LNCAP (cell line): ENCODE measurements around the gene RGL1.

Experiments used
- CTCF ChIP-seq: fragments of 450-650 bp; IDR thresholded peaks from 2 replicates; pipeline ENCODE4 v1.5.1; 2017; ENCODE audit warnings: mild to moderate bottlenecking

The RGL1 gene

GRCh38 chr1:183898001-183898396 is 93.1 kb downstream of the RGL1 start:
- no peak for TF ChIP-seq CTCF

DNA sequence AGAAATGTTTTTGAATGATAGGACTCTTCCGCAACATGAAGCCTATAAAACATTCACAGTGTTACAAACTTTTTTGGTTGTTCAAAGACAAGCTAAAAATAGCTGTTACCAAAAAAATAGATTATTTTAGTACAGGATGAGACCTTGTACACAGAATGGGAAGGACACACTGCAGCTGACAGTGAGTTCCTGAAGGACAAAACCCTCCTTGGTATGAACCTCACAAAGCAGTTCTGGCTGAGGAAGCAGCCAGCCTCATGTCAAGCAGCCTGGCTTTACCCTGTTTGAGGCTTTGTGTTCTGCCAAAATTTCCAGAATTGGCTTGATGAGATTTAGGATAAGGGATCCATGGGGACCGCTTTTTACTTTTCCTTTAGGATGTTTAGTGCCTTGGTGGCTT is 93.7 kb downstream of the RGL1 start:
- TF ChIP-seq CTCF: no peak

DNA sequence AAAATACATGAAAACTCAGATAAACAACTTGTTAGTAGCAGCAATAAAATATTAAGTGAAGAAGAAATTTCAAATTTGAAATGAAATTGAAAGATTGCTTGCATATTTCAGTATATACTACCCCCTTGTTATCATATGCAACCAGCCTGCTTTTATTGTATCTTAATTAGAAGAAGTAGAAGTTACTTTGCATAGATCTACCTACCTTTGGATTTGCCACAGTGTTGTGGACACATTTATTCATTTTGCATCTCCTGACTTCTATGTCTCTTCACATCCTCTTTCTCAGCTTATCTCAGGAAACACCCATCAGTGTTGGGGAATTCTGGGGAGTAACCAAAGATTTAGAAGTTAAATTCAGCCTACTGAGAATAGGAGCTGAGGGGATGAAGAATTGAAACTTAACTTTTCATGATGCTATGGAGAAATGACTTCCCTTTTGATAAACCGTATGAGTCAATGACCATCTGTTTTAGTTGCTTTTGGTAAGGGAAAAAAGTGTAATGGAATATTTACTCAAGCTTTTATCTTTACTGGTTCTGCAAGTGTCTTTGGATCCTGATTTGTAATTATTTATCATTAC is 96.9 kb downstream of the RGL1 start:
- no peak for TF ChIP-seq CTCF

DNA sequence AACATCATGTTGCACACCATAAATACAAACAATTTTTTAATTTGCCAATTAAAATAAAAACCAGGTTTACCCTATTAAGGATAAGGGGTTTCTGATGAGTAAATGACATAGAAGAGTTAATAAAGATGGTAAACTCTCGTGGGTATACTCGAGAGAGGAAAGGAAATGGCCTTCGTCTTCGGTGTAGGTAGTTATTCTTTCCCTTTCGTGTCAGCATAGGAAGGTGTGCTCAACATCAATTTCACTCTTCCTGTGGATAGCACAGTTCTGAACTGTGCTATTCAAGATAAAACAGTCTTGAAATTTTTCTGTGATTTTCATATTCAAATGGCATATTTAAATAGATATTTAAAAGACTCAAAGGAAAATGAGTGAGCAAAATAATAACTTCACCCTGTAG is 98.2 kb downstream of the RGL1 start:
- TF ChIP-seq CTCF: no peak

GRCh38 chr1:183905508-183906113 is 100.7 kb downstream of the RGL1 start:
- no peak for TF ChIP-seq CTCF

DNA sequence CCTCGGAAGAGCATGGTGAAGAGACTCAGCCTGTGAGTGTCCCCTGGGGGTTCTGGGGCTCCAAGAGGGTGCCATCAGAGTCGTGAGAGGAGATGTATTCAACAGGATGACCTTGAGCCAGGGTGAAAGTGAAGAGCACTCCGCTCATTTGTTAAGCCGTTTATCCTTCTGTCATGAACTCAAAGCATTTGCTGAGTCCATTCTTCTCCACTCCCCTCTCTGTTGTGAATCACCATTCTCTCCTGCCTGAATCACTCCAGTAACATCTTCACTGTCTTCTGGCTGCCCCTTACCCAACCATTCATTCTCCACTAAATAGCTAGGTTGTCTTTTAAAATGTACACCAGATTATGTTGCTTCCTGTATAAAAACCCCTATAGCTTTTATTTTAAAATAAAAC is 102.2 kb downstream of the RGL1 start:
- TF ChIP-seq CTCF: no peak

GRCh38 chr1:183908079-183908478 is 103.2 kb downstream of the RGL1 start:
- no peak for TF ChIP-seq CTCF

DNA sequence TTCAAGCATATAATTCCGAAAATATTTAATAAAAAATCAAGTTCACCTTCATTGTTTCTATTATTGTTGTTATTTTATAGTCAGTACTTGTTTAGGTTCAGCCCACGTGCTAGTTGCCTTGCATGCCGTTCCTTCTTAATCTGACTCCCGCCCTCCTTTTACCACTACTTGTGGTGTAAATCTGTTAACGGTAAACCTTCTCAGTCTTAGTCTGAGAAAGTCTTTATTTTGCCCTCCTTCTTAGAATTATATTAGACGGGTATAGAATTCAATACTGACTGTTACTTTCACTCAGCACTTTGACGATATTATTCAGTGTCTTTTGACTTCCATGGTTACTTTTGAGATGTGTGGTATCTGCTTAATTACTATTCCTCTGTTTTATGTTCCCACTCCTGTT is 104.8 kb downstream of the RGL1 start:
- no peak for TF ChIP-seq CTCF
